Activated gamma-delta T cell treated with anti-CD3 and anti-CD28 coated beads, Interleukin-2, amount 50 U/mL, for 16 hours (primary cell): Measurements from ENCODE around the gene HTR6.
A peak's percentile ranks its signal among the peaks of the same experiment; 100 is the strongest.
"Not testable (repeated sequence)": the region's sequence is repeated elsewhere in the genome, so short reads cannot be mapped to it uniquely, and the experiment has no call there.

Experiments used
- DNase-seq: peaks from one replicate; pipeline ENCODE4 v3.0.0-alpha.2; 2020; ENCODE audit warnings: low read depth

Gene HTR6

GRCh38 chr1:19639228-19639627 lies 25.4 kb upstream of the HTR6 start:
- not testable (repeated sequence) for DNase-seq

GRCh38 chr1:19639999-19640362 lies 24.7 kb upstream of the HTR6 start:
- DNase-seq = no peak

- no peak for DNase-seq
These were observed 24.0 kb upstream of the HTR6 start for GRCh38 chr1:19640363-19641316.

DNA sequence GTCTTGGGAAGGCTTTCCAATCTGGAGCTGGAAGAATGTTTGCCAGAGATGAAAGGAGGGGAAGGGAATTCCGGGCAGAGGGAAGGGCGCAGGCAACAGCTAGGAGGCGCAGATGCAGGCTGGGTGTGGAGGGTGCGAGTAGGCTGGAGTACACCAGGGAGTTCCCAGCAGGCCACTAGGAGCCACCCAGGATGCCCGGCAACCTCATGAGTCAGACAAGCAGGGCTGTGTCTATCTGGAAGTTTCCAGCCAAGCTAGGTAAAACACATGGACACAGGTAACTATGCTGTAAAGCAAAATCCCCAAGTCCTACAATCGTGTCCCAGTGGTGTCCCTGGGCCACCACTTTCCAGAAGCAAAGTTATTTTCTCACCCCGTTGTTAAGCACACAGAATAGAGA lies 21.6 kb upstream of the HTR6 start:
- no peak for DNase-seq

DNA sequence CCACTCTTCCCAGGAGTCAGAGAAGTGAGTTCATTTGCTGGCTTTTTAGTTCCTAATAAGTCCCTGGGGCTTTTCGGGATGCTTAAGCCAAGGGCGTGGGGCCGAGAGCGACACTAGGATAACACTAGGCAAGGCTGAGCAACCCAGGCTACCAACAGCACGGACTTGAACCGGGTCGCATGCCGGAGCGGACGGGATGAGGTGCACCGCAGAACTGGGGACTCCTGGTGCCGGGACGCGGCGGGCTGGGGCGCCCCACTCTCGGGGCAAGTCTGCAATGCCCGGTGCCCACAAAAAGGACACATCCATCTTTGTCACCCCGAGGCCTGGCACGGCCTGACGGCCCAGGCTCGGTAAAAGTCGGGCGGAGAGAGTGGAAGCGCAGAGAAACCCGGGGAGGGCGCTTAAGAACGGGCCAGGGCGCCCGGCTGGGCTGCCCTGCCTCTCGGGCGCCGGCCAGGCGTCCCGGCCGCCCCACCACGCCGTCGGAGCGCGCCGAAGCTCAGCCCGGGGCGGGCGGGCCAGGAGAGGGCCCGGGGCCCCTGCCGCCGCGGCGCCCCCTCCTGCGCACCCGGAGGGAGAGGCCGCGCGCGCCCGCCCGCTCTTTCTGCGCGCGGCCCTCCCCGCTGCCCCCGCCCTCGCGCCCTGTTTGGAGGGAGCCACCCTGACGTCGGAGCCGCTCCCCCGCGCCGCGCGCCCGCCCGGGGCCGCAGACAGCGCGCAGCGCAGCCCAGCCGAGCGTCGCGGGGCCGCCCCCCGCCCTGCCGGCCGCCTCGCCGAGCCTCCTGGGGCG lies 20.9 kb upstream of the HTR6 start, which contains the start of gene NBL1:
TSS of gene NBL1 (plus strand) at position 710 of the 793 bp plus-strand sequence. CDS start 10,720 bp downstream, outside the sequence.
- peak; percentile 50 for DNase-seq

GRCh38 chr1:19644395-19644680 lies 20.3 kb upstream of the HTR6 start:
- DNase-seq = no peak

DNA sequence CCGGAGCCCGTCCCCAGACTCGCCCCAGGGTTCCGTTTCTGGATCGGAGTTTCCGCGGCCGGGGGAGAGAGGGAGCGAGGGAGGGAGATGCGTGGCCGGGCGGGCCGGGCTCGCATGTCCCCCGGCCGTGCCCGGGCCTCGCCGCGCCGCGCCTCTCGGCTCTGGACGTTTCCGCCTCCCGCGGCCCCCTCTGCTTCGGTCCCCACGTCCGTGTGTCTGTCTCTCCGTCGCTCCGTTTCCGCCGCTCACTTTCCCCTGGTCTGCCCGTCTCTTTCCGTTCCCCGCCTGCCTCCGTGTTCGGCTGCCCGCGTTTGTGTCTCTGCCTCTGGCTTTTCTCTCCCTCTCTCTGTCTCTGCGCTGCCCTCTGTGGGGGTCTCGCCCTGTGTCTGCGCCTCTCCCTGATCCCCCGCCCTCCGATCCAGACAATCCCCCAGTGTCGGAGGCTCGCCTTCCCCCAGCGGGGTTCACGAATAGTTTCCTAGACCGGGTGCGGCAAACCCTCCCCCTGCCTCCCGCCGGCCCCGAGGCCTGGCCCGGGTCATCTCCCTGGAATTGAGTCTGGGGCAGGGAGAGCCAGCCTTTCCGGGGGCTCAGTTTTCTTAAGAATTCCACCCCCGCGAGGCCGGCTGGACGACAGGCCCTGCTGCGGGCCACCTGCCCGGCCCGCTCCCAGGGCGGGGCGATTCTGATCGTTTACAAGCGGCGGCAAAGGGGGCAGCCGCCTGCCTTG lies 19.8 kb upstream of the HTR6 start:
- DNase-seq = no peak

DNA sequence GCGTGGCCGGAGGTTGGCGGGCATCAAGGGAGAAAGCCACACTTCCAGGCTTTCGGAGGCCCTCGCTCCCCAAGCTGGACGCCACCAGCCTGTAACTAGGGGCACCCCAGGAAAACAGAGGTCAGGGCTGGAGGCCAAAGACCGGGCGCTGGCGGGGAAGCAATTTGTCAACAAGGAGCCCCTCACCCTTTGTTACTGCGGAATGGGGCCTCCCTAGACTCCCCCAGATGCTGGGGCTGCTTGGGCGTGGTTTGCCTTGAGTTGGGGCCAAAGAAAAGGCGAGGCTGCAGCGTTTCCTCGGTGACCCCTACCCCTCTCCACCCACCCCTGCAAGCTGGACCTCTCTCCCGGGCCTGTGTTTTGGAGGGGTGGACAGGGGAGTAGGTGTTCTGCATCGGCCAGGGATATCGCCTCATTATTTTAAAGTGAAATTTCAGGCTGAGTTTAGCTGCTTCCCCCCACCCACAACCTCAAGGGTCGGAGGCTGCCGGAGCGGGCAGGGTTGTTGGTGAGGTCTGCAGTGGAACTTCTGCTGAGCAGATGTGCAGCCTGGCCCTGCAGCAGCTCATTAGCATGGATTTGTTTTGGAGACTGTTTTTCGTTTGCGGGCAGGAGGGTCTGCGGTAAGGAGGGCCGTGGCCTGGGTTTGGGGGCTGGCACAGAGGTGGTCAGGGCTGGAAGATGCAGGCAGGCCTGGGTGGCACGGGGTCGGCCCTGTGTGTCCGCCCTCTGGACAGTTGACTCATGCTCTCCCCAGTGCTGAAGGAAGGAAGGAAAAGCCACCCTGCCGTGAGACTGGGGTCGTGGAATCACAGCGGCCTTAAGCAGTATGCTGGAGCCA lies 19.0 kb upstream of the HTR6 start:
- DNase-seq = no peak

DNA sequence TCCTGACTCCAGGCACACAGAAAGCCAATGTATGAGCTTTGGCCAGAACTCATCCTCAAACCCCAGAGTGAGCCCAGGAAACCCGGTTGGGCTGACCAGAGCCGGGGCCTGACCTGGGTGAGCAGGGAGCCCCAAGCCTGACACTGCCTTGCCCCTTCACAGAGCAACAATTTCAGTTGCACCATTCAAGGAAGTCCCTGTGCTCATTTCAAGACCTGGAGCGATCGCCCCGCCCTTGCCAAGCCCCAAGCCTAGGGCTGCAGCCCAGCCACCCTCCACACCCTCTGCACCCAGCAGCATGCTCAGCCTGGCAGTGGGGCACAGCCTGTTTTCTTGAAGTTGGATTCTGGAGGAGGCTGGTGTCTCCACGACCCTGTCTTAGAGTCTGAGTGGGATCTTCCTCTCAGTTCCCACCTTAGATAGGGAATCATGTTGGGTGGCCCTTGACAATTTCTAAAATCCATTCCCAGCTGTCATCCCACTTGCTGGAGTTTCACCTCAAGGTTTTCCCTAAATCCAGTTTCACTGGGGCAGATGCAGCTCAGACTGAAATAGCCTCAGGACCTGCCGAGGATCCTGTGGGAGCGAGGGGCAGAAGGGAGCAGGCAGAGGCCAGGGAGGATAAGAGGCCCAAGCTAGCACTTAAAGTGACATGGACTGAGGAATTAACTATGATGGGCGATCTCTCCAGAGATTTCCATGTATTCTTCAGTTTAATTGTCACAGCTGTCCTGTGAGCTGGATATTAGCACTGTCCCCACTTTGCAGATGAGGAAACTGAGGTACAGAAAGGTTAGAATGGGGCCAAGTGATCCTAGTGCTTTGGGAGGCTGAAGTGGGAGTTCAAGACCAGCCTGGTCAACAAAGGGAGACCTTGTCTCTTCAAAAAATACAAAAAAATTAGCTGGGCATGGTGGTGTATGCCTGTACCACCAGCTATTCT lies 18.0 kb upstream of the HTR6 start:
- DNase-seq = no peak

DNA sequence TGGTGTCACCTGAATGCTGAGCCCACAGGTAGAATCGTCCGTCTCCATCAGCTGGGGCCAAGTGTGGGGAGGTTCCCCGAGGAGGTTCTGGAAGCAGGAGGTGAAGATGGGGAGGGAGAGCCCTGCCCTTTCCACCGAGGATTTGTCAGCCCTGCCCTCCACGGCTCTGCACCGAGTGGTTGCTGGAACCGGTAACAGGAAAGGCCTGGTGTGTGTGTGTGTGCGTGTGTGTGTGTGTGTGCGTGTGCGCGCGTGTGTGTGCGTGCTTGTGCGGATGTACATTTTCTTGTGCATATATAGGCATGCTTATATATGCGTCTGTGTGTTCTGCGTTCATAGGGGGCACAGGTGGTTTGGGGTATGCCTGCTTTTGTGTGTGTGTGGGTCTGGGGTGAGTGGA lies 17.0 kb upstream of the HTR6 start:
- DNase-seq = no peak

DNA sequence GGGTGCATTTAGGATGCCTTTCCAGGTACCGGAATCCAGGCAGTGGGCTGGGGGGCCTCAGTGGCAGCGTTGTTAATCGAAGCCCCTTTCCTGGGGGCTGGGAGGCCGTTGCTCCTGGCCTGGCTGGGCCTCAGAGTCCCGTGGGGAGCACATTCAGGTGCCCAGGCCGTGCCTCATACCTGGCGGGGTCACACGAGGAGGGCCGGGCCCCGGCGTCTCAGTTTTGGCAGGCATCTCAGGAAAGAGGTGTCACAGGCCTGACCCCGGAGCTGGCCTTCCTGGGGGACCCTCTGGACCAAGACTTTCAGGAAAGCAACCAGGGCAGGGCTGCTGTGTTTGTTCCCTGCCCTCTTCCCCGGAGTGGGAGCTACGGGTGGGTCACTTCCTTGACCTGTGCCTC lies 16.4 kb upstream of the HTR6 start:
- DNase-seq = no peak

DNA sequence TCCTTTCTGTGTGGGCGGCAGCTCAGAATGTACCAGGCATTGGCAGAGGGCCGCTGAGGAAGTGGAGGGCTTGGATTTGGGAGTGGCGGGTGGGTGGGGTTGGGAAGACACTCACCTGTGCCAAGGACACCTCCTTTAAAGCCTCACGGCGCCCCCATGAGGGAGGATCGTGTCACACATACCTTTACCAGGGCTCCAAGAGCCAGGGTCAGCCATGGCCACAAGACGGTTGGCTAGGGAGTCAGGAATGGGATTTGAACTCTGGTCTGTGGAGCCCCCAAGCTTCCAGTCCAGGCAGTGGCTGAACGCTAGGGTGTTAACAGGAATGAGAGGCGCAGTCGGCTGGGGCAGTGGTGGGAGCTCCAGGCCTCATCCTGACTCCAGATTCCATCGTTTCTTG lies 16.0 kb upstream of the HTR6 start:
- no peak for DNase-seq

- no peak for DNase-seq
These were observed 14.1 kb upstream of the HTR6 start for GRCh38 chr1:19650416-19651140.

DNA sequence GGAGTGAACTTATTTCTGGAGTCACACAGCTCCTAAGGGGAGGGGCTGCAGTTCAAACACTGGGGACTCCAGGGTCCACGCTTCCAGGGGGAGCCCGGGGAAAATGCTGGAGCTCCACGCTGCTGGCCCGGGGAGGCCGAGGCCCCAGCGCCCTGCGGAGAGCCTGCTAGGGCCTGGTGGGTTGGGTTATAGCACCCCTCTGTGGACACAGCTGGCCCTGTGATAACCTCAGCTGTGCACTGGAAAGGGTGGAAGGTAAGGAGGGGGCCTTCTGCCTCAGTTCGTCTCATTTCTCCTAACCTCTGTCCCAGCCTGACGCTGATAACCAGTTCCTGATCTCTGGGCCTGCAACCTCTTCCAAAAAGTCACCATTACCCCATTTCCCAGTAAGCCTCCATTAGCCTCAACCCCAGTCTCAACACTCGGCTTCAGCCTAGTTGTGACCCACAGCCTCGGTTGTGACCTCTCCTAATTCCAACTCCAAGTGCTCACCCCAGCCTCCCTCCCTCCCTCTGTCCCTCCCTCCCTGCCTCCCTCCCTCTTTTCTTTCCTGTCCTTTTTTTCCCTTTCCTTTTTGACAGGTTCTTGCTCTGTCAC lies 13.4 kb upstream of the HTR6 start:
- DNase-seq = no peak

DNA sequence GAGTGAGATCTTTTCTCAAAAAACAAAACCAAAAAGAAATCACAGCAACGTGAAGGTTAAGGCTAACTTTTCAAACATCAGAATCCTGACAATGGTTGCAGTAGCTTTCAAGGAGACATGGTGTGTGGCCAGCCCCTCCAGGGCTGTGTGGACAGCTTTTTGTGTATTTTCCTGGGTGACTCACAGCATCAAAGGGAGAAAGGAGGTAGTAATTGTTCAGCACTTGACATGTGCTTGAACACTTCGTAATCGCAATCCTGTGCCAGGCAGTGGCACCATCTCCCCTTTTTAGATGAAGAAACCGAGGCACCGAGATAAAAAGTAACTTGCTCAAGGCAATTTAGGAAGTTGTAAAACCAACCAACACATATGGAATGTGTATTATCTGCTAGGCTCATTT lies 10.3 kb upstream of the HTR6 start:
- no peak for DNase-seq

- no peak for DNase-seq
These were observed 9.6 kb upstream of the HTR6 start for GRCh38 chr1:19654886-19655717.

DNA sequence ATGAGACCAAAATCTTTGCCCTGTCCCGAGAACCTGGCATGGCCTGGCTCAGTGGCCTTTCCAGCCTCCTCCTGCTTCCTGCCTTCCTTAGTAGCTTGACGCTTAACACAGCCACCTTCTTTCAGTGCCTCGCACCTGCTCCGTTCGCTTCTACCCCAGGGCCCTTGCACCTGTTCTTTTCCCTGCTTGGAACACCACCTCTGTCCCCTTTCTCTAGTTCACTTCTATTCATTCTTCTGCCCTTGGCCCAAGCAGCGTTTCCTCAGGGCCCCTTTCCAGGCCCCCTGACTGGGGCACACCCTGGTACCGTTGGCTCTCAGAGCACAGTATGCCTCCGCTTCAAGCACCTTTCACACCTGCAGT lies 9.0 kb upstream of the HTR6 start:
- no peak for DNase-seq

DNA sequence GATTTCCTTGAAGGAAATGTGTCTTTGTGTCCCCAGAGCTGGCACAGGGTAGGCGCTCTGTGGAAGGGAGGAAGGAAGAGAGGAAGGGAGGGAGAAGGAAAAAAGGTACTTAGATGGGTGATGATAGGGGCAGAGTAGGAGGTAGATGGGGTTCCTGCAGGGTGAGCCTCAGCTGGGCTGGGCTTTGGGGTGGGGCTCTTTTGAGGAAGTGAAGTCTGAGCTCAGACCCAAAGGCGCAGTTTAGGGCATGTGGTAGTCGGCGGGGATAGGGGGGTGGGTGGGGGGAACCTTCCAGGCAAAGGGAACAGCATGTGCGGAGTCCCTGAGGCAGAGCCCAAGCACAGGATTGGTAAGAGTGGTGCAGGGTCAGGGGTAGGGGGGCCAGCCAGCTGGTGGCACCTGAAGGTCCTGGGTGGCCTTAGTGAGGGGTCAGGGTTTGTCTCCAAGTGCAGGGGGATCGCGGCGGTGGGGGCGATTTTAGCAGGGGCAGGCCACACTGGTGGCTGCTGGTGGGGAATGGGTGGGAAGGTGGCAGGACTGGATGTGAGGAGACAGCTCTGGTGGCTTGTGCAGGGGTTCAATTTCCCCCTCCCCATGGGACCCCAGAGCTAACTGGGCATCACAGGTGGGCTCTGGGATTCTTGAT lies 8.4 kb upstream of the HTR6 start:
- no peak for DNase-seq
